Measurements from ENCODE around the gene CAMK2D. TPM values are rescaled to one million over a fixed set of nuclear protein-coding genes. Genes with fewer than 3 reads are reported as not detected.

Gene CAMK2D
- total and polyA plus RNA-seq, 2 experiments from 2014 or later: 4.9 to 14.6 TPM

GRCh38 chr4:113503691-113504090, 257.8 kb downstream of the CAMK2D start (continued):
- TF ChIP-seq REST (IDR thresholded peaks at IDR 0.05; ENCODE audit: unreplicated experiment): no peak
- TF ChIP-seq POLR2AphosphoS5 (IDR thresholded peaks at IDR 0.05; ENCODE audit: low read depth): no peak

- no peaks in the 10 kb centered on the region for H3K27me3 ChIP-seq (ENCODE audit: insufficient read depth)
Measured at GRCh38 chr4:113502906-113503305, 258.6 kb downstream of the CAMK2D start.

More at GRCh38 chr4:113502906-113503305, 258.6 kb downstream of the CAMK2D start:
- DNase-seq (ENCODE audit: low spot score): no peak
- Histone ChIP-seq H3K27ac (ENCODE audit: low read depth) (no peak overlapping the region), H3K36me3 (ENCODE audit: insufficient read depth) (no peaks in the 10 kb centered on the region), H3K4me2 (no peak overlapping the region), H2AFZ (no peak overlapping the region), H3K4me1 (ENCODE audit: insufficient read depth) (no peaks in the 10 kb centered on the region), H3K4me3 (no peak overlapping the region), H3K9me2 (ENCODE audit: insufficient read depth) (no peaks in the 10 kb centered on the region), H4K20me1 (replicated peaks; ENCODE audit: insufficient read depth) (no peaks in the 10 kb centered on the region), H3F3A (replicated peaks; ENCODE audit: low read depth) (no peaks in the 10 kb centered on the region), H3K79me2 (replicated peaks; ENCODE audit: insufficient read depth) (no peaks in the 10 kb centered on the region)
- Mint-ChIP-seq H3K36me3 (ENCODE audit: low read depth) (no peaks in the 10 kb centered on the region), H3K27ac (no peak overlapping the region), H3K9me3 (no peaks in the 10 kb centered on the region), H3K4me3 (no peak overlapping the region), H3K4me1 (no peaks in the 10 kb centered on the region), H3K27me3 (ENCODE audit: insufficient read depth, low read depth, poor library complexity) (no peaks in the 10 kb centered on the region)
- ATAC-seq: no peak
- TF ChIP-seq STAT1 (IDR thresholded peaks at IDR 0.05; ENCODE audit: unreplicated experiment): no peak
- no peak for TF ChIP-seq CTCF (conservative IDR thresholded peaks at IDR 0.05; ENCODE audit: low read depth in 2 of 2)
- TF ChIP-seq ZNF114 (CRISPR knock-in tag; IDR thresholded peaks at IDR 0.05): no peak
- no peak for TF ChIP-seq ZNF331 (CRISPR knock-in tag; IDR thresholded peaks at IDR 0.05; ENCODE audit: low read depth)
- TF ChIP-seq JUNB (IDR thresholded peaks at IDR 0.05; ENCODE audit: unreplicated experiment): no peak
- no peak for TF ChIP-seq ZNF462 (CRISPR knock-in tag; IDR thresholded peaks at IDR 0.05)
